GM10266 (cell line): Measurements from ENCODE around the gene LMF1.

Source experiments
- DNase-seq: peaks from one replicate; pipeline ENCODE4 v3.0.0; 2012; ENCODE audit errors: extremely low spot score
- TF ChIP-seq, protein P1 (sequence below): IDR thresholded peaks from 2 replicates; pipeline ENCODE4 v1.5.1; 2012; ENCODE audit warnings: mild to moderate bottlenecking, low read depth; ENCODE audit not compliant: control insufficient read depth, insufficient read depth; ENCODE audit errors: missing control alignments

LMF1 gene

DNA sequence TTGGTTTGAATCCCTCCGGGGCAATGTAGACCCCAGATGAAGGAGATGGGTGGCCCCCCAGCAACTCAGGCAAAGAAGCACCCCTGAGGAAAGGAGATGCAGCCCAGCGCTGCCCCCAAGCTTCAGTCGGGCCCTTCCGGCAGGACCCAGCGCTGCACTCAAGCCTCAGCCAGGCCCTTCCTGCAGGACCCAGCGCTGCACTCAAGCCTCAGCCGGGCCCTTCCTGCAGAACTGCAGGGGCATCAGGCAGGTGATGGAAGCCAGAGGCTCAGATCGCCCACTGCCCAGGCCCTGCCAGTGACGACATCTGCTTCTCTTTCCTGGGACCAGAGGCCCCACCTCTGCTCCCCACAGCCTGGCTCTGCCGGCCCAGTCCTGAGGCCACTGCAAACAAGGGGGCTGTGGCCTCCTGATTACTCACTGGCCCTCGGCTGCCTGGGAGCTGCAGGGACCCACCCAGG lies 18.6 kb upstream of the LMF1 start:
- TF ChIP-seq, protein P1, sequence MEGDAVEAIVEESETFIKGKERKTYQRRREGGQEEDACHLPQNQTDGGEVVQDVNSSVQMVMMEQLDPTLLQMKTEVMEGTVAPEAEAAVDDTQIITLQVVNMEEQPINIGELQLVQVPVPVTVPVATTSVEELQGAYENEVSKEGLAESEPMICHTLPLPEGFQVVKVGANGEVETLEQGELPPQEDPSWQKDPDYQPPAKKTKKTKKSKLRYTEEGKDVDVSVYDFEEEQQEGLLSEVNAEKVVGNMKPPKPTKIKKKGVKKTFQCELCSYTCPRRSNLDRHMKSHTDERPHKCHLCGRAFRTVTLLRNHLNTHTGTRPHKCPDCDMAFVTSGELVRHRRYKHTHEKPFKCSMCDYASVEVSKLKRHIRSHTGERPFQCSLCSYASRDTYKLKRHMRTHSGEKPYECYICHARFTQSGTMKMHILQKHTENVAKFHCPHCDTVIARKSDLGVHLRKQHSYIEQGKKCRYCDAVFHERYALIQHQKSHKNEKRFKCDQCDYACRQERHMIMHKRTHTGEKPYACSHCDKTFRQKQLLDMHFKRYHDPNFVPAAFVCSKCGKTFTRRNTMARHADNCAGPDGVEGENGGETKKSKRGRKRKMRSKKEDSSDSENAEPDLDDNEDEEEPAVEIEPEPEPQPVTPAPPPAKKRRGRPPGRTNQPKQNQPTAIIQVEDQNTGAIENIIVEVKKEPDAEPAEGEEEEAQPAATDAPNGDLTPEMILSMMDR: no peak
- no peak for DNase-seq

DNA sequence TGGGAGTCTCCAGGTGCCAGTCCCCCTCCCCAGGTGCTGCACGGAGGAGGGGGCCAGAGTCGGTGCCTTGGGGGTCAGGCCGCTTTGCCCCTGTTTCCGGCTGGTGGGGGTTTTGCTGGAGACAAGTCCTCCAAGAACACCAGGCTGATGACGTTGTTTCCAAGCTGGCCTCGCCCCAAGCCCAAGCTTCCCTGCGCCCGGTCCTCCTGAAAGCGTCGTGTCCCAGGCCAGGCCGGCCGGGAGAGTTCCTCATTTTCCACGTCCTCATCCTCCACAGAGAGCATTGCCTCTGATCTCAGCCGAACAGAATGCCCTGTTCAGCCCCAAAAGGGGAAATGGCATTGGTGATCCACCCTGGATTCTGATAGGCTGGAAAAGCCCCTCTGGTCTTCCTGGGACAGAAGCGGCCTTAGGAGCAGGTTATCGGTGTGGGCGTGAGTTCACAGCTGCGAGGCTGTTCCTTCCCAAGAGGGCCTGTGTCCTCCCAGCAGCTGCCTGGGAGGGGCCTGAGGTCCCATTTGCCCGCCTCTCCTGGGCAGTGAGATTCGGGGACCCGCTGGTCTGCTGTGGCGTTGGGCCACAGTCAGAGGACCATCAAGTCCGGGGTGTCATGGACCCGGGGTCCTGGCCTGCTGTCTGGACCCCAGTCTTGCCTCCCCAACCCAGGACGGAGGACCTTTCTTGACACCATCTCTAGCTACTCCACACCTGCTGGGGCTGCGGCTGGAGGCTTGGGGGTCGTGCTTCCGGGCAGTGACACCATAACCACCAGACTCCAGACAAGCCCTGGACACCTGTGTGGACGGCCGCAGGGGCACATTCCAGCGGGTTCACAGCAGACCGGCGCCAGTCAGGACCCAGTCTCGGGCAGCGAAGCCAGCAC lies 17.9 kb upstream of the LMF1 start:
- TF ChIP-seq, protein P1: no peak
- DNase-seq: no peak

DNA sequence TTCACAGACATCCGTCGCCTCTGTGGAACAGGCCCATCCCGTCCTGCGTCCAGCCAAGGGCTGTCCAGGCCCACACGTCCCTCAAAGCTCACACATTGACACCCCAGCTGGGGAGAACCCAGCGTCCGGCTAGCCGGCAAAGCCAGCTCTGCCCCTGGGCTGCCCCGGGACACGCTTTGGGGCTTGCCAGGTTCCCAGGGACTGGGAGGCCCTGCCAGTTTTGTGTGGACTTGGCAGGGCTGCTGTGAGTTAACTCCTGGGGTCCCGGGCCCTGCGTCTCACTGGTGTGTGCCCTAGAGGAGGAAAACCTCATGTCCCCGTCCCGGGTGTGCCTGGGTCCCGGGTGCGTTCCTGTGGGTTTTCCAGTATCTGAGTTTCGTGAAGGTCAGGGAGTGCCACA lies 17.1 kb upstream of the LMF1 start:
- TF ChIP-seq, protein P1: no peak
- DNase-seq: no peak

DNA sequence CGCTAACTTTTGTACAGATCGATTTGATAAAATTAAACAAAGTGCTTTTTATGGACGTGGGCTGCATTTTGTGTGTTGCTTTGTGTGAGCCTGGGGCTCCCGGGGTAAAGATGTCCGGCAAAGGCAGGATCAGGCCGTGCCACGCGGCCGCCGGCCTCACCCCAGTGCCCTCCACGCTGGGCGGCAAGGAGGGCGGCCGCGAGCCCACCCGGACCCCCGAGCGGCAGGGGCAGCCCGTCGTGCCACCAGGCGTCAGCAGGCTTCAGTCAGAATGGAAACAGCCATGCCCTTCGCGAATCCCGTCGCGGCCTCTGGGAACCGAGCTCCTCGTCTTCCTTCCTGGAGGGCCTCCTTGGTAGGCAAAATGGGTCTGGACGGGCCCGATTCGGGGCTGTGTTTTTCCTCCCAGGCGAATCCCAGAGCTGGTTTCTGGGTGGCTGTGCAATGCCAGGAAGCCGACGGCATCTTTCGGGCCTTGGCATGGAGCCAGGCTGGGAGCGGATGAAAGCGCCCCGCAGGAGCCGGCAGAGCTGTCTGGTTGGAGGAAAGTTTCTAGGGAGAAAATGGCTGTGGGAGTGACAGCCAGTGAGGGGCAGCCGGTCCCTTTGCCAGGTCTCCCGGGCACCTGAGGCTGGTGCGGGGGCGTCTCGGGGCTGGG lies 16.3 kb upstream of the LMF1 start:
- TF ChIP-seq, protein P1: no peak
- no peak for DNase-seq

DNA sequence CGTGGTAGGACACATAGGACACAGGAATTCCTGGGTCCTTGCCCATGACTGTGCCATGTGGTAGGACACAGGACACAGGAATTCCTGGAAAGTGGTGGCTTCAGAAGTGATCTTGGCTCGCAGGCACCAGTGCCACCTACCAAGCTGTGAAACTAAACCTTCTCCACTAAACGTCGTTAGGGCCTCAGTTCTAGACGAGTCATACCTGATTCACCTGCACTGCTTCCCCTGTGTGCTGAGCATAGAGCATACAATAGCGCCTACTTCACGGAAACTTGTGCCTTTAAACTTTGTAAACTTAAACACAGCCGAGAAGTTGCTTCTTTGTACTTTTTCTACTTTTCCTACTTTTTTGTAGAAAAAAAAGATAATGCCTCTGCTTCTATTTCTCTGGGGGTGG lies 15.6 kb upstream of the LMF1 start:
- DNase-seq: no peak
- TF ChIP-seq, protein P1: no peak

DNA sequence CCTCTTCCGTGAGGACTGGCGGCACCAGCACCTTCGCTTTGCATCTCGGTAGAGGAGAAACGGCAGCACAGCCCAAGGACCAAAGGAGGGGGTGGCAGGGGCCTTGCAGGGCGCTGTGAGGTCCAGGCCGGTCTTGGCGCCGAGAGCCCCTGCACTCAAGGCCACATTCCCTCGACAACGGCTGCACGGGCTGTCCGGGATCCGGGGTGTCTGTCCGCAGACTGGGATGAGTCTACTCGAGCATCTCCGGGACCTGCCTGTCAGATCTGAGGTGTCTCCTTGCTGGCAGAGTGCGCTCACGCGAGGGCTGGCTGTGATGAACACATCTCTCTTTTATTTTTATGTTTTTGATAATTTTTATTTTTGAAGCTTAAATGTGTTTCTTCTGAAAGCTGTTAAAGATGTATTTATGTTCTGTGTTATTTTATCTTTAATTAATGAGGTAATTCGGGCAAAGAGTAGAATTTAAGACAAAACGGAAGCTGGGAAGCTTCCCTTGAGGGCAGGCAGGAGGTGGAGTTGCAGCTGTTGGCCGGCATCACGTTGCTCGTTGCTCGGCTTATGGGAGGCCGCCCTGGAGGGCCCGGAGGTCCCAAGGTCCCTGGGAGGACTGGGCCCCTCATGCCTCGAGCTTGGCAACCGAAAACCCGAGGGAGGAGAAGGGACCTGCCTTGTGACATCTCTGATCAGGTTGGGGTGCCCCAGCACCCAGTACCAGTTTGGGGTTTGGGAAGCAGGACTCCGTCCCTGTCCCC lies 15.0 kb upstream of the LMF1 start:
- DNase-seq: no peak
- TF ChIP-seq, protein P1: no peak
